Thyroid gland (tissue), 4 donors: ENCODE measurements around the gene TOM1L2. TPM values are rescaled to one million over a fixed set of nuclear protein-coding genes. Genes with fewer than 3 reads are reported as not detected.

Source experiments
- DNase-seq, 2 donors: peaks; one replicate each; pipeline ENCODE4 v3.0.0-alpha.2; 2019
- H3K27ac ChIP-seq, 3 donors: fragments of 200-600 bp; sonication (generic); 1 replicate in 2 of 3; 2 replicates in 1 of 3; pipeline ENCODE4 v1.5.1; 2016 to 2019; ENCODE audit warnings: mild to moderate bottlenecking in 1 of 3, moderate library complexity in 1 of 3
- H3K27me3 ChIP-seq: fragments of 200-600 bp; sonication (generic); one replicate; pipeline ENCODE4 v1.5.1; 2019
- H3K36me3 ChIP-seq, 2 donors: fragments of 200-600 bp; sonication (generic); one replicate each; pipeline ENCODE4 v1.5.1; 2016 to 2019
- H3K4me1 ChIP-seq, 2 donors: fragments of 200-600 bp; sonication (generic); one replicate each; pipeline ENCODE4 v1.5.1; 2017 to 2019
- H3K4me3 ChIP-seq, 3 donors: fragments of 200-600 bp; sonication (generic); replicated peaks in 1 of 3; 1 replicate in 2 of 3; 2 replicates in 1 of 3; pipeline ENCODE4 v1.5.1; 2016; ENCODE audit warnings: mild to moderate bottlenecking in 1 of 3
- H3K9me3 ChIP-seq: fragments of 200-600 bp; sonication (generic); one replicate; pipeline ENCODE4 v1.5.1; 2017
- POLR2A ChIP-seq, 2 donors: fragments of 450-650 bp; IDR thresholded peaks; one replicate each; pipeline ENCODE4 v1.6.1; 2017; ENCODE audit warnings: antibody characterized with exemption in 2 of 2, mild to moderate bottlenecking in 2 of 2, moderate library complexity in 1 of 2
- WGBS, 2 donors: methylation state at CpG; one replicate each; pipeline ENCODE4 v1.1.5; 2017; 5-methylcytosine and 5-hydroxymethylcytosine counted together
- intact Hi-C: fragments of 100-400 bp; cut with DNase I; formaldehyde crosslinking; loops from one replicate; pipeline ENCODE4 v1.15.1; 2023
- total RNA-seq, 4 donors: library from RNA; depleted of rRNA; stranded (reverse); fragments of >200 nt; gene quantifications; one replicate each; pipeline ENCODE4 v1.2.3, GENCODE V29; 2016
- TF ChIP-seq, protein P1 (sequence below), 6 experiments: fragments of 200-600 bp in 3 of 6; fragments of 450-650 bp in 3 of 6; sonication (generic) in 3 of 6; IDR thresholded peaks; one replicate each; pipeline ENCODE4 v1.5.1; 2016 to 2019; ENCODE audit warnings: antibody characterized with exemption in 6 of 6, mild to moderate bottlenecking in 2 of 6, inconsistent platforms in 1 of 6, moderate library complexity in 1 of 6

The TOM1L2 gene
- total RNA-seq, 4 donors from 2014 or later, result 138 to 881 (median 257) TPM

DNA sequence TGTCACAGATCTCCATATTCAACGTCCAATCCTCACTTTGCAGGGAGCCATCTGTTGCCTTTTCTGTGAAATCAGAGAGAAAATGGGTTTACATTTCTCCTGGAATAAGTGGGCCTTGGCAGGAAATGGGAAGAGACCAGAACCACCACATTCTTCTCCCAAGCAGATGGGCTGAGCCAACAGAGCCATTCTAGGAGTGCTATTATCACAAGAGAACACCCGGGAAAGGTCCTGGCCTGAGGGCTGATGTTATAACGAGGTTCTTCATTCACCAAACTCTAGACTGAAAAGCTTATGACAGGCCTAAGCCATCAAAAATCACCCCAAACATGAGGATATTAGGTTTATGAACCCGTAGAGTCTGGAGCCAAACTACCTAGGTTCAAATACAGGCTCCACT is 64.7 kb downstream of the TOM1L2 start:
- Histone ChIP-seq H3K4me3 (no peak overlapping the region), H3K9me3 (no peaks in the 10 kb centered on the region), H3K27ac (peak overlapping the region; percentile 38 to 60 (median 54)), H3K36me3 (no peaks in the 10 kb centered on the region), H3K4me1 (peaks cover 31 to 43% of the 10 kb centered on the region in 2 donors), H3K27me3 (no peaks in the 10 kb centered on the region)
- WGBS, 2 donors, result 53 to 72% methylated on average over 4 of the region's 4 CpGs
- DNase-seq, result no peak
- intact Hi-C loops, result loop anchor here (10.0 kb wide), 1 partner anchor 67 kb away; the partner anchor contains the start of genes DRC3 and TOM1L2
- TF ChIP-seq, protein P1, sequence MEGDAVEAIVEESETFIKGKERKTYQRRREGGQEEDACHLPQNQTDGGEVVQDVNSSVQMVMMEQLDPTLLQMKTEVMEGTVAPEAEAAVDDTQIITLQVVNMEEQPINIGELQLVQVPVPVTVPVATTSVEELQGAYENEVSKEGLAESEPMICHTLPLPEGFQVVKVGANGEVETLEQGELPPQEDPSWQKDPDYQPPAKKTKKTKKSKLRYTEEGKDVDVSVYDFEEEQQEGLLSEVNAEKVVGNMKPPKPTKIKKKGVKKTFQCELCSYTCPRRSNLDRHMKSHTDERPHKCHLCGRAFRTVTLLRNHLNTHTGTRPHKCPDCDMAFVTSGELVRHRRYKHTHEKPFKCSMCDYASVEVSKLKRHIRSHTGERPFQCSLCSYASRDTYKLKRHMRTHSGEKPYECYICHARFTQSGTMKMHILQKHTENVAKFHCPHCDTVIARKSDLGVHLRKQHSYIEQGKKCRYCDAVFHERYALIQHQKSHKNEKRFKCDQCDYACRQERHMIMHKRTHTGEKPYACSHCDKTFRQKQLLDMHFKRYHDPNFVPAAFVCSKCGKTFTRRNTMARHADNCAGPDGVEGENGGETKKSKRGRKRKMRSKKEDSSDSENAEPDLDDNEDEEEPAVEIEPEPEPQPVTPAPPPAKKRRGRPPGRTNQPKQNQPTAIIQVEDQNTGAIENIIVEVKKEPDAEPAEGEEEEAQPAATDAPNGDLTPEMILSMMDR (IDR thresholded peaks at IDR 0.05), result no peak
- TF ChIP-seq POLR2A (IDR thresholded peaks at IDR 0.05), result no peak

DNA sequence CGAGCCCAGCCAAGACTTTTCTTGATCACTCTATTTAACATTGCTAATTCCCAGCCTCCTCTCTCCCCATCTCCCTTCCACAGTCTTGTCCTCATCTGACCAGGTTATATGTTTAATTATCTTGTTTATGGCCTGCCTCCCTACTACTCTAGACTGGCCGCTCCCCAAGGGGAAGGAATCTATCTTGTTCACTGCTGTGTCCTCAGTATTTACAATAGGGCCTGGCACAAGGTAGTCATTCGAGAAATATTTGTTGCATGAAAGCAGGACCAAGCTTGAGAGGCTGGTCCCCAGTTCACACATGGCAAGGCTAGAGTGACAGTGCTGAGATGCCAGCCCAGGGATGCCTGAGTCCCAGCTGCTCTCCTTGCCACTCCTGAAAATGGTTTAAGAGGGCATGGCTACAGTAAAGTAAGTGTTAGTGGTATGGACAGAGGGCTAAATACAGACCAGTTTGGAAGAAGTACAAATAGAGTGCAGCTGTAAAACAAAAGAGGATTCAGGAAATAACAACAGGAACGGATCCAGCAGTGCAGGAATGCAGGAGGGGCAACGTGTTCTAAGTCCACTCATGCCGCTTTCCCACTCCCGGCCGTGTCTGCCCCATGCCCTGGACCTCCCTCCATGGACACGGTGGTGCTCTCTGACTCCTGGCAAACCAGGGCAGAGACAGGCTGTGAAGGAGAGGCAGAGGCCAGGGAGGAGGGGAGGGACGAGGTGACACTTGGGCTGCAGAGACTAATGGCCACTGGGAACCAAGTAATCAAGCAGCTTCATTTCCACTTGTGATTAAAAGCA is 65.6 kb downstream of the TOM1L2 start:
- Histone ChIP-seq H3K27ac (peak overlapping the region; percentile 38 to 60 (median 54)), H3K27me3 (no peaks in the 10 kb centered on the region), H3K4me1 (peaks cover 34 to 51% of the 10 kb centered on the region in 2 donors), H3K4me3 (no peak overlapping the region), H3K9me3 (no peaks in the 10 kb centered on the region), H3K36me3 (no peaks in the 10 kb centered on the region)
- intact Hi-C loops, result loop anchor here (10.0 kb wide), 1 partner anchor 68 kb away; the partner anchor contains the start of genes DRC3 and TOM1L2
- TF ChIP-seq, protein P1 (IDR thresholded peaks at IDR 0.05), result no peak
- 47 to 50% methylated on average over 10 of the region's 10 CpGs for WGBS, 2 donors
- no peak for DNase-seq

DNA sequence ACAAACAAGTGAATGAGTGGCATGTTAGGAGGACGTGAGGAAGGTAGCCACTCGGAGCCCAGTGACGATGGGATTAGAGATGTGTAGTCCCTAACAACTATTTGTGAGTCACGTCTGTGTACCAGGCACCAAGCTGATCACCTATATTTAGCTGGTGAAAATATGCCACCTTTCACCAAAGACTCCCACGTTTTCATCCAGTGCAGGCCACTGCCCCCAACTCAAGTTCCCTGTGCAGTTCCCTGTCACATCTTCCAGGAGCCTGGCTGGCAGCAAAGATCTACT is 67.2 kb downstream of the TOM1L2 start:
- TF ChIP-seq POLR2A (IDR thresholded peaks at IDR 0.05), result no peak
- TF ChIP-seq, protein P1 (IDR thresholded peaks at IDR 0.05), result no peak
- Histone ChIP-seq H3K36me3 (no peaks in the 10 kb centered on the region), H3K4me1 (peaks cover 36 to 56% of the 10 kb centered on the region in 2 donors), H3K9me3 (no peaks in the 10 kb centered on the region), H3K4me3 (no peak overlapping the region), H3K27ac (peak overlapping the region in 1 of 3 donors; percentile 13), H3K27me3 (no peaks in the 10 kb centered on the region)
- intact Hi-C loops, result loop anchor here (10.0 kb wide), 1 partner anchor 70 kb away; the partner anchor contains the start of genes DRC3 and TOM1L2
- no peak for DNase-seq
- whole genome bisulfite sequencing, 2 donors, result 93 to 94% methylated on average over 5 of the region's 5 CpGs

DNA sequence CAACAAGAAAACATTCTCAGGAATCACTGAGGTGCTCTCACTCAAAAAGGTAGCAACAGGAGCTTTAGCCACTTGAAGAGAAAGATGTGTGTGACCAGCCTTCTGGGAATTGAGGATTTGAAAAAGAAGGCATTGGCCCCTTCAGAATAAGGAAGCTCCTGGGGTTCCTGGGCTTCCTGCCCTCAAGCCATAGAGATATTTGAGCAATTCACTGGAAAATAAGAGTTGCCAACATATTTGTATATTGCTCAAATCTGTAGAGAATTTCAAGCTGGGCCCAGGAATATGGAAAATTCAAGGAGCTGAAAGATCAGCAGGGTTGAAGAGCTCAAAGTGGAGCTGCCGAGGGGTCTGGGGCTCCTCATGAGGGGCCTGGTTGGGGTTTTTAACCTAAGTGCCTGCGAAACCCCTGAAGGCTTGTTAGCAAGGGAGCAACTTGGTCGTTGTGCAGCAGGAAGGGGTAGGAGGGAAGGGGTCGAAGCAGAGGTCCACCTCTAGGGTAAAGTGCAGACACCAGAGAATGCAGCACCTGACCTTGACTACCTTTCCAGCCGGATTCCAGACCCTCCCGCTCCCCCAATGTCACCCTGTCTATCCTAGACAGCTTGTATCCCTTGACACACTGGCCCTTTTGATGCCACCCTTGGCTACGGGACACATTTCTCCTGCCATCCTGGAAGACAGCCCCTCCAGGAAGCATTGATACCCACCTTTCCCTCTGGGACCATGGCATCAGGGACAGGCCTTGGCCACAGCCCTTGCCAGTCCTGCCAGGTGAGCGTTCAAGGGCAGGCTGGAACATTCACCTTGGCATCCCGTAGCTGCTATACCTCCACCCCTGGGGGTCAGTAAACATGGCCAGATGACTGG is 67.8 kb downstream of the TOM1L2 start:
- Histone ChIP-seq H3K27me3 (no peaks in the 10 kb centered on the region), H3K4me3 (no peak overlapping the region), H3K9me3 (no peaks in the 10 kb centered on the region), H3K27ac (peak overlapping the region in 1 of 3 donors; percentile 13), H3K36me3 (no peaks in the 10 kb centered on the region), H3K4me1 (peaks cover 38 to 59% of the 10 kb centered on the region in 2 donors)
- TF ChIP-seq, protein P1 (IDR thresholded peaks at IDR 0.05), result no peak
- TF ChIP-seq POLR2A (IDR thresholded peaks at IDR 0.05), result no peak
- no peak for DNase-seq
- 90 to 91% methylated on average over 9 of the region's 9 CpGs for WGBS, 2 donors
- intact Hi-C loops, result loop anchor here (10.0 kb wide), 1 partner anchor 70 kb away; the partner anchor contains the start of genes DRC3 and TOM1L2
